Measurements from ENCODE around the gene MT1G. TPM values are rescaled to one million over a fixed set of nuclear protein-coding genes. Genes with fewer than 3 reads are reported as not detected.

Gene MT1G
- total and polyA plus RNA-seq, 7 donors = 2.0 to 2,487 (median 12.9) TPM

- Histone ChIP-seq H3K27ac (no peak overlapping the region), H3K4me3 (no peak overlapping the region), H3K9me3 (no peaks in the 10 kb centered on the region), H3K36me3 (no peaks in the 10 kb centered on the region), H3K27me3 (peaks cover 0 to 61% (median 23%) of the 10 kb centered on the region in 3 donors), H3K4me1 (no peaks in the 10 kb centered on the region)
- DNase-seq = no peak
- WGBS, 2 donors = 95% methylated on average over 2 of the region's 2 CpGs
- TF ChIP-seq EP300 (IDR thresholded peaks at IDR 0.05) (no peak), POLR2A (IDR thresholded peaks at IDR 0.05) (no peak), POLR2AphosphoS5 (IDR thresholded peaks at IDR 0.05) (no peak)
- TF ChIP-seq, protein P1, sequence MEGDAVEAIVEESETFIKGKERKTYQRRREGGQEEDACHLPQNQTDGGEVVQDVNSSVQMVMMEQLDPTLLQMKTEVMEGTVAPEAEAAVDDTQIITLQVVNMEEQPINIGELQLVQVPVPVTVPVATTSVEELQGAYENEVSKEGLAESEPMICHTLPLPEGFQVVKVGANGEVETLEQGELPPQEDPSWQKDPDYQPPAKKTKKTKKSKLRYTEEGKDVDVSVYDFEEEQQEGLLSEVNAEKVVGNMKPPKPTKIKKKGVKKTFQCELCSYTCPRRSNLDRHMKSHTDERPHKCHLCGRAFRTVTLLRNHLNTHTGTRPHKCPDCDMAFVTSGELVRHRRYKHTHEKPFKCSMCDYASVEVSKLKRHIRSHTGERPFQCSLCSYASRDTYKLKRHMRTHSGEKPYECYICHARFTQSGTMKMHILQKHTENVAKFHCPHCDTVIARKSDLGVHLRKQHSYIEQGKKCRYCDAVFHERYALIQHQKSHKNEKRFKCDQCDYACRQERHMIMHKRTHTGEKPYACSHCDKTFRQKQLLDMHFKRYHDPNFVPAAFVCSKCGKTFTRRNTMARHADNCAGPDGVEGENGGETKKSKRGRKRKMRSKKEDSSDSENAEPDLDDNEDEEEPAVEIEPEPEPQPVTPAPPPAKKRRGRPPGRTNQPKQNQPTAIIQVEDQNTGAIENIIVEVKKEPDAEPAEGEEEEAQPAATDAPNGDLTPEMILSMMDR (IDR thresholded peaks at IDR 0.05) = no peak
- intact Hi-C loops (cut with DNase I) = no loop called here
Measured at GRCh38 chr16:56649271-56649670, 18.6 kb downstream of the MT1G start.

- Histone ChIP-seq H3K36me3 (no peaks in the 10 kb centered on the region), H3K4me1 (peaks cover 0 to 14% (median 11%) of the 10 kb centered on the region in 4 donors), H3K27me3 (peaks cover 0 to 75% (median 23%) of the 10 kb centered on the region in 3 donors), H3K27ac (no peak overlapping the region), H3K4me3 (no peak overlapping the region), H3K9me3 (no peaks in the 10 kb centered on the region)
- no peak for DNase-seq
- intact Hi-C loops (cut with DNase I) = no loop called here
- 16 to 25% methylated on average over 33 of the region's 33 CpGs for WGBS, 2 donors
- TF ChIP-seq POLR2A (IDR thresholded peaks at IDR 0.05) (no peak), EP300 (IDR thresholded peaks at IDR 0.05) (no peak), POLR2AphosphoS5 (IDR thresholded peaks at IDR 0.05) (no peak)
- TF ChIP-seq, protein P1 (IDR thresholded peaks at IDR 0.05) = no peak
Measured at GRCh38 chr16:56647641-56648431, 20.0 kb downstream of the MT1G start.

DNA sequence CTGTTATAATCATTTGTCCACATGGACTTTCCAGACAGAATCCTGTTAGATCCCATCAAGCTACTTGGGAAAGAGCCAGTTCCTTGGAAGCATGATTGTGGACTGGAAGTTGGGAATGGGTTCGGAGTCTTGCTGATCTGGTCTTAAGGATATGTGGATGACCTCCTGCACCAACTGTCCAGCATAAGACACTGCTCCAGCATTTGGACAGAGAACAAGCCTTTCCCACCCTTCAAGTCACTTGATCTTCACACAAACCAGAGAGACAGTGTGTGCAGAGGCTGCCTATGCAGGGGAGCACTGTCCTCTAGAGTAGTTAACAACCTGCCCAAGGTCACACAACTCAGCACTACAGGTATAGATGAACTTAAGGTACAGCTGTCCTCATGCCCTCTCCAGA is 22.0 kb downstream of the MT1G start:
- no peak for TF ChIP-seq POLR2AphosphoS5 (IDR thresholded peaks at IDR 0.05)
- no peak for TF ChIP-seq POLR2A (IDR thresholded peaks at IDR 0.05)
- TF ChIP-seq, protein P1 (IDR thresholded peaks at IDR 0.05) = no peak
- no peak for TF ChIP-seq EP300 (IDR thresholded peaks at IDR 0.05)
- Histone ChIP-seq H3K9me3 (no peaks in the 10 kb centered on the region), H3K27ac (no peak overlapping the region), H3K4me1 (peaks cover 0 to 14% (median 12%) of the 10 kb centered on the region in 4 donors), H3K36me3 (no peaks in the 10 kb centered on the region), H3K27me3 (peaks cover 0 to 79% (median 24%) of the 10 kb centered on the region in 3 donors), H3K4me3 (no peak overlapping the region)
- 0% methylated on average over 1 of the region's 1 CpG for WGBS, 2 donors
- intact Hi-C loops (cut with DNase I) = no loop called here
- no peak for DNase-seq

GRCh38 chr16:56645311-56645710 is 22.6 kb downstream of the MT1G start:
- intact Hi-C loops (cut with DNase I) = no loop called here
- peaks cover 0 to 84% (median 29%) of the 10 kb centered on the region in 3 donors for H3K27me3 ChIP-seq
- H3K4me1 ChIP-seq = peaks cover 0 to 14% (median 12%) of the 10 kb centered on the region in 4 donors
- no peaks in the 10 kb centered on the region for H3K9me3 ChIP-seq
- WGBS, 2 donors = 91 to 96% methylated on average over 1 of the region's 1 CpG
- no peaks in the 10 kb centered on the region for H3K36me3 ChIP-seq
- no peak for TF ChIP-seq POLR2AphosphoS5 (IDR thresholded peaks at IDR 0.05)
- no peak for TF ChIP-seq EP300 (IDR thresholded peaks at IDR 0.05)
- no peak for TF ChIP-seq POLR2A (IDR thresholded peaks at IDR 0.05)
- TF ChIP-seq, protein P1 (IDR thresholded peaks at IDR 0.05) = no peak
- DNase-seq = no peak
- no peak overlapping the region for H3K4me3 ChIP-seq
- no peak overlapping the region for H3K27ac ChIP-seq
